NCI-H146 (cell line): Measurements from ENCODE around the gene ANO4.
A peak's percentile ranks its signal among the peaks of the same experiment; 100 is the strongest.

Experiments used
- DNase-seq: peaks from one replicate; lab custom pipeline; 2025; lab: John Stamatoyannopoulos, UW

ANO4 gene

DNA sequence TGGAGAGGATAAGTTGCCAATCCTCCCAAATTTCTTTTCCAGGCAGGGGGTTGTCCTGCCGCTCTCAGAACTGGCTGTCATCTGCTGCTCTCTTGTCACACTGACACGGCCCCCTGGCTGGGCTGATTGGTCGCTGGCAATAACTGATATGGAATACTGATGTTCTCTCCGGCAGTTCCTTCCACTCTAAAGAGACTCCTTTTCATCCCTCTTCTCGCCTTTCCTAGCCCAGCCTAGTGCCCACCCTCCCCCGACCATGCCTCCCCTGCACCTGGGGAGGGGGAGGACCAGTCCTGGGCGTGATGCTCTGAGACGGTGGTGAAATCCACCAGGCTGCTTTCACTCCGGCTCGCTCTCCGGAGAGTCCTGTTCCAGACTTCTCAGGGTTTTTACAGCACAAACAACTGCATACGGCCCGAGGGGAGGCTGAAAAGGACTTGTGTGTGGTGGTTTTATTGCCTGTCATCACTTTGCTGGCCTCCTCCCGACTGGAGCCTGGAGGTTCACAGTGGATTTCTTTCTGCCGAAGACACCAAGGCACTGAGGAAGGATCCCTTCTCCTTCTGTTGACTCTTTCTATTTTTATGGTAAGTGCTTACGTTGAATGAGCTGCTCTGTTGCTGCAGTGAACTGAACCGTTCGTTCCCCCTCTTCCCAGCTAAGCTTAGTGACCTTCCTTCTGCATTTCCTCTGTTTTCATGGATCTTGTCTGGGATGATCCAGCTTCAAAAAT is at the start of gene ANO4:
ANO4 (plus strand) TSS at position 336 of the 733 bp plus-strand sequence. CDS start 107,010 bp downstream, outside the sequence.
- peak; percentile 73 for DNase-seq

DNA sequence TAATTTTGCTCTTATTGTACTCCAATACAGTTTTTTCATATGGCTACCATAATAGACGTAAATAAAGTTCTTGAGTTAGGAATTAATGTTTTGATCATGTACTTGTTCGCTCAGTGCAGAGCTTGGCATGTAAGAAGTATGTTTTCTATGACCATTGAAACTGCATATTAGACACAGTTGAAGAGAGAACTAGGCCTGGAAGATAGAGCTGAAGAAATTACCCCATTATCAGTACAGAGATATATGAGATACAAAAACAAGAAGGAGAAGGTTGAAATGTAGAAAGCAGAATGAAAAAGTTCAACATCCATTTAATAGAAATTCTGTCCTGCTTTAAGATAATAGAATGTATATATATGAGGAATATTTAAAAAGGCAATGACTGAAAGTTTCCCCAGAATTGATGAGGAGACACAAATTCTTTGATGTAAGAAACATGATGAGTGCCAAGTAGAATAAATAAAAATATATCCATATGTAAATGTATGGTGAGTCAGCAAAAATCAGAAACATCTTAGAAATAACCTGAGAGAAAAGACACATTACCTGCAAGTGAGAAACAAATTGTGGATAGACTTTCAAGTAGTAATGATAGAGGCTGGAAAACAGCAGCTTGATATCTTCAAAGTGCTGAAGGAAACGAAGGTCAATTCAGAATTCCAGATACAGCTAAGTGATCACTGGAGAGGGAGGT is 49.1 kb upstream of the ANO4 start:
- DNase-seq, result no peak

DNA sequence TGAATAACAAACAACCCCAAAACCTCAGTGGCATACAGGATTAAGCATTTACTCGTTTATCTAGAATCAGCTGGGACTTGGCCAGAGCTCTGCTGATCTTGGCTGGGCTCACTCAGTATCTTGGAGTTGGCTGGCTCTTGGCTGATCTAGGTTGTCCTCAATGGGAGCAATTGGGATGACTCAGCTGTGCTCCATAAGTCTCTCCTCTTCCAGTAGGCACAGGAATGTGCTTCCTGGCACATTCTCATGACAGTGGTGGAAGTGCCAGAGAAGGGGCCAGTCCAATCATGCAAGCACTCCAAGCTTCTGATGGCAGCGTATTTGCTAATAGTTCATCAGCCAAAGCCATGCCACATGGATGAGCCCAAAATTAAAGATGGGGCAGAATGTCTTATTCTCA is 41.7 kb upstream of the ANO4 start:
- DNase-seq, result no peak

DNA sequence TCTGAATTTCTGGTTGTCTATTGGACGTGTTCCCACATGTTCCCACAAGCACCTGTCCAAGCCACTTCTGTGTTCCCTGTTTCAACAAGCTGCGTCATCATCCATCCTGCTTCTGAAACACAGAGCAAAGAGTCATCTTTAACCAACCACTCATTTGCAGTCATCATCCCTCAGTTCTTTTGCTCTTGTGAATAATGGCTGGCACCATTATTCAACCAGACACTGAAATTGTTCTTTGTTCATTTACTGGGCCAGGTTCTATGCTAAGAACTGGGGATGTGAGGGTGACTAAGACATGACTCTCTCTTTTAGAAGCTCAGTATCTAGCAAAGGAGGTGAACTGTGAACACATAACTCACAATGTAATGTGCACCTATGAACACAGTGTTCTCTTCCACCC is 40.7 kb upstream of the ANO4 start:
- DNase-seq, result peak; percentile 59

DNA sequence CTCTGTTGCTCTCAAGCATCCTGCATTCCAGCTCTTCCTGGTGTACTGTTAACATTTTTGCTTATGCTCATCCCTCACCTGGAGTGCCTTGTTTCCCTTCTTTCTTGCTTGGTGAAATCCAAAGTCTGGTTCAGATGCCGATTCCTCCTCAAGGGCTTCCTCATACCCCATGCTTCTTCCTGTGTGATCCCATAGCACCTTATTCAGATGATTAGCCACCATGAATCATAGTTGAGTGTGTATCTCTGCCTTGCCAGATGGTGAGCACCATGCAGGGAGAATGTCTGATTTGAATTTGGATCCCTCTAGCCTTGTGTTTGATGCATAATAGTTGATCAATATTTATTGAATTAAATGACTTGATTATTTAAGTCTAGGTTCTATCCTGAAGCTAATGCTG is 39.4 kb upstream of the ANO4 start:
- peak; percentile 90 for DNase-seq

DNA sequence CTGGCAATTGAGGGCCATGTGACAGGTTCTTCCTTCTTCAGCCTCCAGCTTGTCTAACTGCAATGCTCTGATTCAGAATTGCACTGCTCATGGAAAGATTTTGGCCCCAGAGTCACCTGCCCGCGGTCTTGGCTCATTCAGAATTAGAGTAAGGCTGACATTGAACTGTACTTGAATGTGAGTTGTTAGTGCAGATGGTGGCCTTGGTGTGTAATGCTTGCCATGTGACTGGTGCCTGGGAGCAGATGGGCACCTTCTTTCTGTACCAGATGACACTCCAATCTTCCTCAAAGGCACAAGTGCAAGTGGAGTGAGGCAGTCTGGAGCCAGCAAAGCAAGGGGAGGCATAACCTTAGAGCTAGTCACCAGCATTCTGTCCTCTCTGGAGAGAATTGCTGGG is 36.5 kb upstream of the ANO4 start:
- no peak for DNase-seq

DNA sequence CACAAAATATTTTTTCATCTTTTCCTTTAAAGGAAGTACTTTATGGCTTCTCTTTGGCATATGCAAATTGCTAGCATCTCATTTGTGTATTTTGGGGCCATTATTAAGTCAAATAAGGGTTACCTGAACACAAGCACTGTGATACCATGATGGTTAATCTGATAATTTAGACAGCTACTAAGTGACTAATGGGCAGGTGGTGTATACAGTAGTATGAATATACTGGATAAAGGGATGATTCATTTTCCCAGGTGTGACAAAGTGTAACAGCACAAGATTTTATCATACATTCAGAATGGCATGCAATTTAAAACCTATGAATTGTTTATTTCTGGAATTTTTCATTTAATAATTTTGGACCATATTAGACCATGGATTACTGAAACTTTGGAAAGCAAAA is 27.2 kb upstream of the ANO4 start:
- no peak for DNase-seq

DNA sequence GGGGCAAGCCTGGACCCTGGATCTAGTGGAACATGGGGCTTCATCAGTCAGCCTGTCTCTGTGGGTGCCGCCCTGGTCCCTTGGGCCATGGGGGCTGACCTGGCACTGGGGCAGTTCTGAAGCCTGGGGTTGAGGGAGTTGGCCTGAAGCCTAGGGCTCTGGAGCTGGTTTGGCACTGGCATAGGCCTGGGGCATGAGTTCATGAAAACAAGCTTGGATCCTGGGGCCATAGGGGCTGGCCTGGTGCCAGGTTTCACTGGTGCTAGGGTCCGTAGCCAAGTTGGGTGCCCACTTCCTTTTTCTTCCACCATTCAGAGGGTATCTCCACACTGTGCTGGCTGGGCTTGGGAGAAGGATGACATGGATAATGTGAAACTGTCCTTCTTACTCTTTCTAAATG is 26.6 kb upstream of the ANO4 start:
- DNase-seq, result no peak

DNA sequence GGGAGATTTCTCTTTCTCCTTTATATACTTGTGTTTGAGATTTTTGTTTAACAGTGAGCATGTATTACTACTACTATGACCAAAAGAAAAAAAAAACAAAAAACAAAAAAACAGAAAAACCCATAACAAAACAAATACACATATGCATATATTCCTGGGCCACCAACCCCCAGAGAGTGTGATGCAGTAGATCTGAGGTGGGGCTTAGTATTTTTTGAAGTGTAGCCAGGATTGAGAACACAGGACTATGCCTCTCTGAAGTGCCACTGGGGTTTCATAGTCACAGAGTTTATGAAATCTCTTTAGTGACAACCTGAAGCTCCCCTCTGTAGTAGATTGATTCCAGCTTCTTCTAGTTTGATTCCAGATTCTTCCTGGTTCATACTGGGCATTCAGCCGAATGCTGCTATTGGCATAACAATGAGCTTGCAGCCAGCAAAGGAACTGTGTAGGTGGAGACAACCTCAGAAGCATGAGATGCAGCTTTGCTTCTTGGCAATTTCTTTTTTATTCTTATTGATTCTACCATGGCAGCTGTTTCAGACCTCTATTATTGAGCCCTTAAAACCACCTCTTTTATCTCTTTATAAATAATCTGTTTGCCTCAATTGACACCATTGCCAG is 15.5 kb upstream of the ANO4 start:
- DNase-seq, result no peak

DNA sequence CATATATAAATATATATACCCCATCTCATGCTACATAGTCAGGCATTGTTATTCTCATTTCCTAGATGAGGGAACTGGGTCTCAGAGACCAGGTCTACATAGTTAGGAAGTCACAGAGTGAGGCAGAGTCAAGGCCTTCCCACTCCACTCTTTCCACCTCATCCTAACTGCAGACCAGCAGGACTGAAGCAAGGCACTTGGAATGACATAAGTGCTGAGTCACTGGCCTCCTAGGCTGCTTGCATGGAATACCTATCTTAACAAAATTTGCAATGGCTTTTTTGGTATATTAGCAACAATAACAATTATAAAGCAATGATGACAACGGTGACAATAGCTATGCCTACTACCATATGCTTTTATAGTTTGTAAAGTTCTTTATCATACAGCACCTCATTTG is 5.4 kb upstream of the ANO4 start:
- DNase-seq, result no peak

DNA sequence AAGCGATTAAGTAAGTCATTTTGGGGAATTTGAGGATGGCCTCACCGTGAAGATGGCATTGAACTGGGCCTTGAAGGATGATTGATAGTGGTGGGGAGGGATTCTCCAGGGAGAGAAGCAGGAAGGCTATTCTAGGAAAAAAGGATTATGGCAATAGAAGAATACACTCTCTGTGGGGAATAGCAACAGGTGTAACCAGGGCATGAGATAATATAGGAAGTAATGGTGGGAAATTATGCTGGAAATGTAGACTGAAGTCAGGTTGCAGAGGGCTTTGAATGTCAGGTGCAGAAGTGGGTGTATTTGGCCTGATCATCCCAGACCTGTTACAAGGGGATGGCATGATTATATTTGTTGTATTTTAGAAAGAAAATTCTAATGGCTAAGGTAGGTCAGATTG is 4.6 kb upstream of the ANO4 start:
- peak; percentile 22 for DNase-seq

DNA sequence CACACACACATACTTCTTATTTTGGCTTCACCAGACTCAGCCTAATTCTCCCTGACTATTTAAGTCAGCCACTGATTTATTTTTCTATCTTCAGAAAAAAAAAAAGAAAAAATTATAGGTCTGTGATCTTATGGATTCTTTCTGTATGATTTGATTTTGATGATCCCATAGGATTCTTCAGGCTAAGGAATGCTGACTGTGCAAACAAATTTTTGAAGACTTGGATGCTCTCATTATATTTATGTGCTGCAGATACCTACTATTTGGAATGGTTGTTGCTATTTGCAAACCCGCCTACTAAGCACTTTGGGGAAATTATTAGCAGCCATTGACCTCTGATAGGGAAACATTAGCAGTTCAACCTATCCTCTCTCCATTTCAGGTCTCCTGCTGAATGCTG is 4.0 kb upstream of the ANO4 start:
- DNase-seq, result no peak

DNA sequence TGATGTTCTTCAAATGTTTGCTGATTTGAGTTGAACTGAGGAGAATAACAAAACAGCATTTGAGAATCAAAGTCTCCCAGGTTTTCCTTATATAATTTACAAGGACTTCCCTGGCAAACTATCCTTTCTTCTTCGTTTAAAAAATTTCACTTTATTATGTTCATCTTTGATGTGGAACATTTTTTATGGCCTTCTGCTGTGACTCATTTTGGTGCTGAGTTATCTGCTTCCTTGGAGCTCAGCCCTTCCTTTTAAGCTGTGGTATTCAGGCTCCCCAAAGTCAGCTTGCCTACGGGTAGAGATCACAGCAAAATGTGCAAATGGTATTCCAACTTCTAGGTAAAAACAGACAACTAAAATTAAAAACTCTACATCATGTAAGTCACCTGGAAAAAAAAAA is 1.4 kb upstream of the ANO4 start:
- no peak for DNase-seq

DNA sequence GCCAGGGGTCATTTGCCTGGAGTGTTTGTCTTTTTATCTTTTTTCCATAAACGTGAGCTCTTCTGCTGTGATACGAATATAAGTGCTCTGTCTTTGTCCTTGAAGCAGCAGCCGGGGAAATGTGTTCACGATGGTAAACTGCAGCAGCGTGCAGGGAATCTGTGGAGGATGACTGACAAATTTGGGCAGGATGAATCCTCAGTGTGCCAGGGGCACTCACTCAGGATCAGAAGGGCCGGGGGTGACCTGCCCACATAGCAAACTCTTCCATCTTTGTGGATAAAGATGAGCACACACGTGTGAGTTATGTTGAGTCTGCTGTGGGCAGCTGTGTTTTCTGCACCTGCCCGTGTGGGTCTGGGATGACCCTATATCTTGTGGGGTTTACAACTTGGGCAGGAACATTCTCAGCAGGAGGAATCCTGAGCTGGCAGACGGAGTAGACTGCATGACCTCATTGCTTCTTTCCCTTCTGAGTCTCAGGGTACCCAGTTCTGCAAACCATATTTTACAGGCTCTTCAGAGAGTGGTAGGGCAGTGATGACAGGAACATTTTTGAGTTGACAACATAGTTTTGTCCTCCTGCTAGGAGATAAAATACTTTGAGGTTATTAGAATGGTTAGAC is 711 bp downstream of the ANO4 start:
- peak; percentile 51 for DNase-seq

DNA sequence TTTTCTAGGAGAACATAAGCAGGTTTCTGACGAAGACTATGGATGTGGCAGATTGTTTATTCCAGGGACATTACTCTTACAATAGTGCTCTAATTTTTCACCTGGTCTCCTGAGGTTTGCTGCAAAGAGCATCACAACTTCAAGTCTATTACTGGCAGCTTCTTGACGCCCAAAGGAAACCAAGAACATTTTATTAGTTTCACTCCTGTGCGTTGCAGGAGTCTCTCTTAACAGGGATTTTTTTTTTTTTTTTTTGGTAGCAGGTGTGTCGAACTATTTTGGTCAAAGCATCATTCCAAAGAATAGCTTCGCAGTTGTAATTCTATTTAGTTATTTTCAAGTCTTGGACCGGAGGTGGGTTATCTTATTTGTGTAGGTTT is 1.2 kb downstream of the ANO4 start:
- DNase-seq, result no peak

DNA sequence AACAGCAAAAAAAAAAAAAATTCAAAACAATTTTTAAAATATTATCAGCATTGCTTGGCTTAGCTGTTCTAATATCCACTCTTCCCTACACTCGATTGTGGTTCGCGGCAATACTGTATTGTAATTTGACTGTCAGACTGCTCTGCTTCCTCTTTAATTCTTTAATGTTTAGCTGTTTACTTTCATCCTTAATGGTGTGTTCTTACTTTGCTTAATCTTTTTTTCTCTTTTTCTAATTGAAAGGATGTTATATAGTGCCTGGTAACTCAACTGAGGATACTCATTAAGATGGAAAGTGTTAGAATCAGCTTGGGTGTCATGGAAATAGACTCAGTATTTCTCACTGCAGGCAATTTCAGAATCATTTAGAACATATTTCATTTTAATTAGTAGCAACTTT is 2.0 kb downstream of the ANO4 start:
- DNase-seq, result no peak

DNA sequence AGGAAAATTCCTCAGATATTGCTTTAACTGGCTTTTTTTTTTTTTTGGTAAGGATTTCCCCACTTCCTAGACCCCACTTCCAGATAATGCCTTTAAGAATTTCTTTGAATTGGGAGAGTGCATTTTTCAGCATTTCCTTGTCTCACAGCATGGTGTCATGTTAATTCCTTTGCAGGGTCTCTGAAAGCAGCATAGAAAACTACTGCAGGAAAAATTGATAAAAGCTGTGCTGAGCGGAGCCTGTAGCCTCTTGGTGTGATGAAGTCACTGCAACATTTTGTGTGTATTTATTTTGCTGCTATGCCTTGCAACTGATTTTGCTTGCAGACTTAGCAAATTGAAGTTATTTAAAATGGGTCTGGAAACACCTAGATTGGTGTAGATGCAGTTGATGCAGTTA is 2.7 kb downstream of the ANO4 start:
- DNase-seq, result no peak

DNA sequence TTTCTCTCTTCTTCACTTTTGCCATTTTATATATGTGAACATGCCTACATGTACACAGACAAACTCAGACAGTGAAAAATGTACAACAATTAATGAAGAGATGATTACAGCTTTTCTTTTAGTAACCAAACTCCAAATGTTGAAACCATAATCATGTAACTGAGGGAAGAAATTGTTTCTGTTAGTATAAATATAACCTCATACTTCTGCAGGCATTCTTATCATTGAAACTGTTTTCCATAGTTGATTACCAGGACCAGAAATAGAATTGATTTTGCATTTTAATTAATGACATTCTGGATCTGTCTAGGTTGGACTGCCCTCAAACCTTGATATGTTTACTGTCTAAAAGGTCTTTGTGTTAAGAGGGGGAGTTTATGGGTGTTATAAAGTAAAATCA is 3.2 kb downstream of the ANO4 start:
- no peak for DNase-seq

DNA sequence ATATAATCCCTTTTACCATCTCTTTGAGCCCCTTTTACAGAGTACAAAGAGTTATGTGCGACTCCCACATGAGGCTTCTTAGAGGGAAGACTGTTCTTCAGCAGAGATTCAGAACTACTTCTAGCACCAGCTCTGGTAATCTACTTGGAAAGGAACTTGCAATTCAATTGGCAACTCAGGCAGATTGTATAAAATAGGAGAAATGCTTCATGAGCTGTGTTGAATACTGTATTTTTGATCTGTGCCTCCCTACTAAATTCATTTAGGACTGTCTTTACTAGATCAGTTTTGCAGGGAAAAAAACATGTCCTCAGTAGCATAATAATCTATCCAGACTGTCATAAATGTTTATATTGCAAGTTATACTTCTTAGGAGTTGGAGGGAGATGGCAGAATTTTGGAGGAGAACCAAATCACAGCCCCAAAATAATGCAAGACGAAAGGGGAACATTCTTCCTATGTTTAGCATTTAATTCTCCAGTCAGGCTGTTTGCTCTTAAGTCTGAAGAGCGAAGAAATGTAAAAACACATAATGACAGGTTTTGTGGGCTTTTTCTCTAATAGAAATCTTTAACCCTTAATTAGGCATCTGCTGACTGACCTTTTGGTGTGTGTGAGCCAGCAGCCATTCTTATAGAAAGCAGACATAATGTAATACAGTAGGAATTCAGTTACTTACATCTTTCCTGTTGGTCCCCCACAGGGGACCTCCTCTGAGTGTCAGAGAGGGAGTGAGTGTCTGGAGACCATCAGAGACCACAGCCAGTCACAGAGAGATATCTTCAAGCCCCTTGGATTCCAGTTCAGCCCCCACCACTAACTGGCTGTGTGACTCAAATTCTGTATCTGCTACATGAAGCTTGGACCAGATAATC is 3.9 kb downstream of the ANO4 start:
- DNase-seq, result no peak

DNA sequence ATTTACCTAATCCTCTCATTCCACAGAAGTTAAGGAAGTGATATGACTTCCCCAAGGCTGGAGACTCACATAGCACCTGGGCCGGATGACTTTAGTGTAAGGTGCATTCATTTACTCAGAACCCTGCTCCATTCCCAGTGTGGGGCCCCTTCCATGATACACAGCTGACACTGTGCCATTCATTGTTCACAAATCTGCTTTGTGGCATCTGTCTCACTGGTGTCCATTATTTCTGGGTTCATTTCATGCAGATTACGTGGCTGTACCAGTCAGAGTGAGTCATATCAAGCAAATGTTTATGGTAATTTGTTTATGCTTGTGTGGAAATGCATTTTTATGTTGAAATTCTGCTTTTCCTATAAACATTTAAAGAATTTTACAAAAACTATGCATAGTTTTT is 5.2 kb downstream of the ANO4 start:
- DNase-seq, result no peak

DNA sequence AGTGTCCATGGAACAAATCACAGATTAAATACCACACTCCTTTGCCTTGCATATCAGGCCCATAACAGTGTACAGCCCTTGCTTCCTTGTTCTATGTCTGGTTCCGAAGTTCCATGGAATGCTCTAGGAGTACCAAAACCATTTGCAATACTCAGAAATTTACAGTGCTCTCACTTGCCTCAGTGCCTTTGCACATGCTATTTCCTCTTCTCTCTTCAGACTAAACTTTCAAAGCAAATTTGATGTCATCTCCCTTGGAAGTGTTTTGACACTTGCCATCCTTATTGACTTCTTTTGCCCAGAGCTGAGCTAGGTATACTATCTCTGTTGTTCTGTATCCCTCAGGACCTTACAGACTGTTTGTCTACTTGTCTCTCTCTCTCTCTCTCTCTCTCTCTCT is 6.1 kb downstream of the ANO4 start:
- no peak for DNase-seq

DNA sequence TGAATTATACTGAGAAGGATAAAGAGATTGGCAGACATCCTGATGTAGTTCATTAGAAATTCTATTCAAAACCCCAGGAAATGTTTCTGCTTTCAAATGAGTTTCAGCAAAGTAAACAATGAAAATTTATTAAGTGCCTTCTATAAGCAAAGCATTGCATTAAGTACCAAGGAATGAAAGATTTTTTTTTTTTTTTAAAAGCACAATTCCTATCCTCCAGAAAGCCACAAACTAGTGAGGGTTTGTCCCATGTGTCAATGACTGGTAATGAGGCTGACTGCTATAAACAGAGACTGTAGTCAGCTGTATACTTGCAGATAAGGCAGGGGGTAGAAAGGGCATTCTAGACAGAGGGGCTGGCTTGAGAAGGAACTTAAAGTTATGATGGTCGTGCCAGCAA is 6.7 kb downstream of the ANO4 start:
- no peak for DNase-seq
